NCI-H69 (cell line): ENCODE data around the gene RCOR2.
A peak's percentile ranks its signal among the peaks of the same experiment; 100 is the strongest.
"Not testable (repeated sequence)": the region's sequence is repeated elsewhere in the genome, so short reads cannot be mapped to it uniquely, and the experiment has no call there.

ENCODE experiments used
- DNase-seq: peaks from one replicate; lab custom pipeline; 2025; lab: John Stamatoyannopoulos, UW

The RCOR2 gene

DNA sequence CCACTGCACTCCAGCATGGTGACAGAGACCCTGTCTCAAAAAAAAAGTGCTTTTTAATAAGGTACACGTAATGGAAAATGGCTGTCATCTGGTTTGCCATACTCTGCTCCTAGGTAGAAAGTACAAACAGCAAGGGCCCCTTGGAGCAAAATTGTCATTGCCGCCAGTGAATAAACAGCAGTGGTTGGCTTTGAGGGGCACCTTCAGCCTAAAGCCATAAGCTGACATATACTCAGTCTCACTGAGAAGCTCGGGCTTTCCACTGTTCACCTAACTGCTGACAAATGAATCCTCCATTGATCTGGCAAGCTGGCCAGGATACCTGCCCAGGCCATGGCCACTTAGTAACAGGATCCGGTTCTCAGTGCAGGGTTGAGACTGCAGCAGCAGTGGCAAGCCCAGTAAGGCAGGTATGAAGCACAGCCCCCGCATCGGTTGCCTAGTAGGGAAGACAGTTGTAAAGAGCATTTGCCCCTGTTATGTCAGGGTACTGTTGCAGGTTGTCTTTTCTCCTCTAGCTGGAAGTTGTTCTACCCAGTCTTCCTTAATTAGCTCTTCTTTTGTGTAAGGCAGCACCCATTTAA lies 39.2 kb downstream of the RCOR2 start:
- no peak for DNase-seq

- DNase-seq, result no peak
Measured at GRCh38 chr11:63876616-63877015, 40.3 kb downstream of the RCOR2 start.

GRCh38 chr11:63875506-63876065 lies 41.4 kb downstream of the RCOR2 start:
- DNase-seq, result no peak

GRCh38 chr11:63874511-63874910 lies 42.5 kb downstream of the RCOR2 start:
- no peak for DNase-seq

DNA sequence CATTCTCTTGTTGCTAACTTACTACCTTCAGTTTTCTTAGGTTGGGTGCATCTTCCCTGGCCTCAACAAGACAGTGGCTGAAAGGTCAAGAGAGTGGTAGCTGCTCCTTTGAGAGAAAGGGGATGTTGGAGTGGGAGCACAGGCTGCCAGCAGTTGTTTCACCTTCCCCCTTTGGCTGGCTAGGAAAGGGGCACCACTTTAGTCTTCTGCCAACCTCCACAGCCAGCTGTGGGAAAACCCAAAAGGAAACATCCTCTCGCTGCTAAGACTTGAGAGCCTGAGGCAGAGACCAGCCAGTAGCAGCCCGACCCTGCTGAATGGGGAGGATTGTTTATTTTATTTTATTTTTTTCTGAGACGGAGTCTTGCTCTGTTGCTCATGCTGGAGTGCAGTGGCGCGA lies 43.7 kb downstream of the RCOR2 start:
- DNase-seq, result no peak

GRCh38 chr11:63872800-63873197 lies 44.2 kb downstream of the RCOR2 start:
- DNase-seq, result no peak

DNA sequence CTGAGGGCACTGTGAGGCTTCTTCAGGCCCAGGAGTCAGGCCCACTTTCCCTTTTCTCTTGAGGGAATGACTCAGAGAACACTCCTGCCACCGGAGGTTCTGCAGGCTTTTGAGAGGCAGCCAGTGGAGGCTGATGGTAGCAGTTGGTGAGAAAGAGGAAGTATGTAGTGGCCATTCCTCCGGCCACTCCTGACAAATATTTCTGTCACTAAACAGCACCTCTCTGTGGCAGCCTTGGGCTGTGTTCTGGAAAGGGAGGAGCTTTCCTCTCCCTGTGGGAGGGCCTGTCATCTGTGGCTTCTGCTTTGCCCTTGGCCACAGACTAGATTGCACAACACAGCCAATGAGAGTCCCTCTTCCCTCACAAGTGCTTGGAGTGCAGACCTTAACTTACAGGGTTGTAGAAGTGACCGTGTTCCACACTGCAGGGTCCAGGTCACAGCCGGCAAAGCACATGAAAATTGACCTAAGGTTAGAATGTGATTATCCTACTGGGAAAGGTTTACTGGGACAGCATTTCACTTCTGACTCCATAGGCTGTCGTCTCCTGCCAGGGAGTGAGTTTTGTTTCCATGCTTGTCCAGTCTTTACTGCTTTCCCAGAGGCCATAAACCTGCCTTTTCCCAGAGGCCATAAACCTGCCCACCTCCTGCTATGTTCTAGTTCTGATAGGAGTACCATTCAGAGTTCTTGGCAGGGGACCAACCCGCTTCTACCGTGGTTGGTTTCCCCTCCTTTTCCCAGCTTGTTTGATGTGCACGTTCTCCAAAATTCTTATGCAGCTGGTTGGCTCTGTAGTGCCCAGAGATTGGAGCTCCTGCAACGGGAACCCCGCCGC lies 44.8 kb downstream of the RCOR2 start:
- peak; percentile 87 for DNase-seq

DNA sequence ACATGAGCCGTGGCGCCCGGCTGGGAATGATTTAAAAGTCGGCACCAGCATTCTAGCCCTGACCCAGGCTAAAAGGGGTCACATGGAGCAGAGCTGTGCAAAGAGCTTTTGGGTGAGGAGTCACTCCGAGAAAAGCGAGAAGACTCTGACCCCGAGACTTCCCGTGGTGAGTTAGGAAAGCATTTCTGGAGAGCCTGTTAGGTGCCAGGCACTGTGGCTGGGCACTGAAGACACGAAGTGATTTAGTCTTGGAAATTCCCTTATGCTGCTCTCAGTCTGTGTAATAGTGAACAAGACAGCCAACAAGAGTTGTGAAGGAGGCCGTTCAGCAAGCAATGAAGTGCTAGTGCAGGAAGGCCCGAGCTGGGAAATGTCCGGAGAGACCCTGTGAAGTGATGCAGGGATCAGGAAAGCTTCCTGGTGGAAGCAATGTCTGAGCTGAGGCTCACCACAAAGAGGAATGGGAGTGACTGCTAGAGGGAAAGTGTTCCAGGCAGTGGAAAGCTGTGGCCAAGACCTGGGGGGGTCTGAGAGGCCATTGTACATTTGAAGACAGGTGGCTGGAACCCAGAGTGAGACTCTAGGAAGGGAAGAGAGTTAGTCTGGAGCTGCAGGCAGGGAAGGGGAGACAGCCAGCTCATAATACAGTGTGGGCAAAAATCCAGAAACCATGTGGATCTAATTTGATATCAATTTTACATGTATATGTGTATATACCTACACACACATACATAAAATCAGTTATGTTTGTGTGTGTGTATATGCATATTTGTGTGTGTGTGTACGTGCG lies 46.4 kb downstream of the RCOR2 start:
- peak; percentile 14 for DNase-seq

DNA sequence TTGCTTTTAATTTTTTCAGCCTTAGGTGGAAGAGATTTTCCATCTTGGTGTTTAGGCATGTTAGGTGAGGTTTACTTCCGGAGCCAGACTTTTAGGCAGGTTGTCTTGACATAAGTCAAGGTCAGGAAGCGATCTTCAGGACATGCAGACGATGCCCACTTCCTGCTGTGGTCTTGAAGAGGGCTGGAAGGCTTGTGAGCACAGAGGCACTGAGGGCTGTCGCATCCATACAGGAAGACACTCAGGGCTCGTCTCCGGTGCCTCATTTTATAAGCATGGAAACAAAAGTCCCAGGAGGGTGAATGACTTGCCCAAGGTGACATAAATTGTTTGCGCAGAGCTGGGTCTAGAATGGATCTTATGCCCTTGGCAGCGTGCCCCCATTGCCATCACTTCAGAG lies 47.3 kb downstream of the RCOR2 start:
- DNase-seq, result no peak

- DNase-seq, result no peak
Measured at GRCh38 chr11:63869171-63869591, 47.8 kb downstream of the RCOR2 start.

DNA sequence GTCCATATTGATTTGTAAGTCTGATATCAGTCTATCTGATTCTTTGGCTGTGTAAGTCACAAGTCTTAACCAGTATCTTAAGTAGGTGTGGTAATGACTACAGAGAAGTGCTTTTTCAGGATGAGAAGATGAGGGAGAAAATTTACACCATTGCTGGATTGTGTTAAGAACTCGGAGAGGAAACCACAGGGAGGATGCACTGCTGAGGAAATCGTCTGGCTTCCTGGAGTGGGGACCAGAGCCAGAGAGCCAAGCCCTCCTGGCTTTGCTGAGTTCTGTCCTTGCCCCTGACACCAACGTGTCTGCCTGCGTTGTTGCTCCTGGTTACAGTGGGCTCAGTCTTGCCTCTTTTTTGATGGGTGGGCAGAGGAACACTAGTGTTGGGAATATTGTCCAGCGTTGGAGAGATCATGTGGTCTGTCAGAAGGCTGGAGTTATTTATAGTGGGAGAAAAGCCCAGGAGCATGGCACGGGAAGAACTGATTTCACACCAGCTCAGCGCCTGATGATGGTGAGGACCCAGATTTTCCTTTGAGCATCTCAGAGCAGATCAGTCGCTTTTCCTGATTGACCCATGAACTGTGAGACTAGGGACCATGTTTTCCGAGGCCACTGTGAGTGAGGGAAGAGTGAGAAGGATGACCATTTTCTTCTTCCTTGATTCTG lies 48.4 kb downstream of the RCOR2 start:
- DNase-seq, result no peak

DNA sequence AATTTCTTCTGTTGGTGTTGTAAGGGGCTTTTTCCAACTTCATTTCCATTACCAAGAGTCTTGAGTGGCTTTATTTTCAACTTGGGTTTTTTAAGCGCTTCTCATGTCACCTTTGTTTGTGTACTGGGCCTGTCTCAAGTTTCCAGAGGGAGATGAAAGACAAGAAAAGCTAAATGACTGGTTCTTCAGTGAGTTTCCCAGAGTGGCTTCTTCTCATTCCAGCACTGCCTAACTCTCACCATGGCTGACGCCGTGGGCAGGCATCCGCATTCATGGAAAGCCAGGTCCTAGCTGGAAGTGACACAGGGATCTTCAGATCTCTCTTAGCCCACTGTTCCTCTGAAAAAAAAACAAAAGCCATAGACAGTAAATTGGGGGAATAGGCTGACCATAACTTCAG lies 49.5 kb downstream of the RCOR2 start:
- DNase-seq, result no peak

GRCh38 chr11:63866211-63866610 lies 50.8 kb downstream of the RCOR2 start:
- peak; percentile 44 for DNase-seq

DNA sequence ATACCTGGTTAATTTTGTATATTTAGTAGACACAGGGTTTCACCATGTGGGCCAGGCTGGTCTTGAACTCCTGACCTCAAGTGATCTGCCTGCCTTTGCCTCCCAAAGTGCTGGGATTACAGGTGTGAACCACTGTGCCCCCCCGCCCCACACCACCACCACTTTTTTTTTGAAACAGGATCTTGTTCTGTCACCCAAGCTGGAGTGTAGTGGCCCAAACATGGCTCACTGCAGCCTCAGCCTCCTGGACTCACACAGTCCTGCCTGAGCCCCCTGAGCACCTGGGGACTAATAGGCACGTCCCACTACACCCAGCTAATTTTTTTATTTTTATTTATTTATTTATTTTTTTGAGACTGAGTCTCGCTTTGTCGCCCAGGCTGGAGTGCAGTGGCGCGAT lies 53.3 kb downstream of the RCOR2 start:
- DNase-seq, result not testable (repeated sequence)

DNA sequence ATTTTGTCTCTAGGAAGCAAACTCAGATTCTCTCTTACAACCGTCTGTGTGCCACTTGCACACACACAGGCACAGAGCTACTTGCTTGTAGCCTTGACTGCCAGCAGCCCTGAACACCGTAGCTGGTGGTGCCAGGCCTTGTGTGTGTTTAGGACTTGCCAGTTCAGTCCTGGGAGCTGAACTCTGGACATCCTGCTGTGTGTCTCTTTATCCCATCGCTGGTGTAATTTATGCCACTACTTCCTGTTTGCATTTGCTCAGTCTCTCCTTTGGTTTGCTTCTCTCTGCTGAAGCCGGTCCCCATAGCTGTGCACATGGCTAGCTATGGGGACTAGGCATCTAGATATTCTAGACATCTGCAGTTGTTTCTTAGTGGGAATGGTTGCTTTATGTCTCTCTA lies 54.0 kb downstream of the RCOR2 start:
- DNase-seq, result peak; percentile 96
